Left renal cortex interstitium (tissue), 4 donors: ENCODE measurements around the gene UBR1. TPM values are rescaled to one million over a fixed set of nuclear protein-coding genes. Genes with fewer than 3 reads are reported as not detected.

Experiments used
- DNase-seq, 4 donors: peaks; one replicate each; pipeline ENCODE4 v3.0.0-alpha.2; 2013; ENCODE audit warnings: low read depth in 4 of 4, low spot score in 2 of 4, missing footprints in 1 of 4
- polyA plus RNA-seq, 4 donors: library from polyadenylated mRNA; unstranded; fragments of 120-200 nt; gene quantifications; one replicate each; pipeline ENCODE4 v1.2.1, GENCODE V29; 2013; ENCODE audit not compliant: insufficient read length in 4 of 4

Gene UBR1
- polyA plus RNA-seq, 4 donors, result 18.4 to 28.8 (median 24.0) TPM

- DNase-seq, result no peak
Measured at GRCh38 chr15:43111354-43111753, 5.5 kb upstream of the UBR1 start.

DNA sequence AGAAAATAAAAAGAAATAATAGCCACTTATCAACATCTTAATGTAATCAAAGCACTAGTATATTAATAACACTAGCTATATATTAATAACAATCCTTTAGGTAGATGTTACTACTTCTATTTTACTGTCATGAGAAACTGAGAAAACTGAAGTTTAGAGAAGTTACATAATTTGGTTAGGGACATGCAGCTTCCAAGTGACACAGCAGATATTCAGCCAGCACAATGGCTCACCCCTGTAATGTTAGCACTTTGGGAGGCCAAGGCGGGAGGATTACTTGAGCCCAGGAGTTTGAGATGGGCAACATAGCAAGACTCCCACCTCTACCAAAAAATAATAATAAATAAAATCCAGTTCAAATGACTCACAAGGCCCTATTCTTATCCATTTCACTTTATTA is 1.9 kb upstream of the UBR1 start:
- no peak for DNase-seq

DNA sequence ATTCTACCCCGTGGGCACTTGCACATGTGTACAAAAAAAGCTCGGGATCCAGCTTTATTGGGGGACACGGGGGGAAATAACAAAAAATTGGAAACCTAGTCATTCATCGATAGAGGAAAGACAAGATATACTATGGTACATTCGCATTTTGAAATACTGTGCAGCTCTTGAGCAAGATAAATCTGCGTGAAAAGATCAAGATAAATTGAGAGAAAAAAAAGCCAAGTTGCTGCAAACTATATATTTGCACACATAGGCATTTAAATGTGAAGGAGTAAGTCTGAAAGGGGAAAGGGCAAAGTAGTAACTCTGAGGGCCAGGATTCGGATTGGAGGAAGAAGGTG is 620 bp upstream of the UBR1 start:
- no peak for DNase-seq

- DNase-seq, result no peak
Measured at GRCh38 chr15:43105077-43105736, 631 bp downstream of the UBR1 start.

- no peak for DNase-seq
Measured at GRCh38 chr15:43104426-43104825, 1.4 kb downstream of the UBR1 start.

DNA sequence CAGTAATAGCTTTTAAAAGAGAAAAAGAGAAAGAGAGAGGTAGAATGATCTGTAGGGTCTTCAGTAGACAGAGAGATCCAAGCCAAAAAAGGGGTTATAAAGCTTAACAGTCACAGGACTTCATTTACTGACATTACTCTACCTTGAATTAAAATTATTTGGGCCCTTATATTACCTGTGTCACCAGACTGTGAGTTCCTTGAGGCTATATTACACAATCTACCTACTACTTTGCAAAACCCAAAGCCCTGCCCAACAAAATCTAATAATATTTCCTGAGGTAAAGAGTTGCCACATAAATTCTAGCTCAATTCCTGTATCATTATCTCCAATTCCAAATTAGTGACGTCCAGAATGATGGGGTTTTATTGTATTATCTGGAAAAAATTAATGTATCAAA is 1.9 kb downstream of the UBR1 start:
- DNase-seq, result no peak

DNA sequence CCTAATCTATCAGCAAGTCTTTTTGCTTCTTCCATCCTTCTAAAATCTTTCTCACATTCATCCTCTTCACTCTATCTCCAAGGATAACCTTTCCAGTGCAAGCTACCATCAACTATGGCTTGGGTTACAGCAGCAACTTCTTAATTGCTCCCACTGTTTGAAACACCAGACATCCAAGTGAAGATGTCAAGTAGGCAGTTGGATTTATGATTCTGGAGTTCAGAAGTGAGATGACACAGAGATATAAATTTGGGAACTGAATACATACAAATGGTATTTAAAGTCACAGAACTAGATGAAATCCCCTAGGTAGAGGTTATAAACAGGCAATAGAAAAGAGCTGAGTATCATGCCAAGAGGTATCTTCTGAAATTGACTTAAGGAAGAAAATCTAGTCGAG is 3.7 kb downstream of the UBR1 start:
- no peak for DNase-seq

DNA sequence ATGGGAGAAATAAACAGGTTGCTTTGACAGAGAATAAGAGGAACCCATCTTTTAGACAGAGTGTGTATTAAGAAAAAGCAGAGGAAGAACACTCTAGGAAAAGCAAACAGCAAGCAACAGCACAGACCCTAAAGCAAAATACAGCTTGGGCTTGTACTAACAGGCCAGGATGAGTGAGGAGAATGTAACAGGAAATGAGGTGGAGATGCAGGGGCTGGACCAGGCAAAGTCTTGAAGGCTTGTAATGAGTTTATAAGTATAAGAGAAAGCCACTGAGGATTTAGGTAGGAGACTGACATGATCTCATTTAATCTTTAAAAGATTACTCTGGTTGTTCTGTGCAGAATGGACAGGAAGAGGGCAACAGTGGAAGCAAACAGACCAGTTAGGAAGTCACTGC is 4.9 kb downstream of the UBR1 start:
- DNase-seq, result no peak

DNA sequence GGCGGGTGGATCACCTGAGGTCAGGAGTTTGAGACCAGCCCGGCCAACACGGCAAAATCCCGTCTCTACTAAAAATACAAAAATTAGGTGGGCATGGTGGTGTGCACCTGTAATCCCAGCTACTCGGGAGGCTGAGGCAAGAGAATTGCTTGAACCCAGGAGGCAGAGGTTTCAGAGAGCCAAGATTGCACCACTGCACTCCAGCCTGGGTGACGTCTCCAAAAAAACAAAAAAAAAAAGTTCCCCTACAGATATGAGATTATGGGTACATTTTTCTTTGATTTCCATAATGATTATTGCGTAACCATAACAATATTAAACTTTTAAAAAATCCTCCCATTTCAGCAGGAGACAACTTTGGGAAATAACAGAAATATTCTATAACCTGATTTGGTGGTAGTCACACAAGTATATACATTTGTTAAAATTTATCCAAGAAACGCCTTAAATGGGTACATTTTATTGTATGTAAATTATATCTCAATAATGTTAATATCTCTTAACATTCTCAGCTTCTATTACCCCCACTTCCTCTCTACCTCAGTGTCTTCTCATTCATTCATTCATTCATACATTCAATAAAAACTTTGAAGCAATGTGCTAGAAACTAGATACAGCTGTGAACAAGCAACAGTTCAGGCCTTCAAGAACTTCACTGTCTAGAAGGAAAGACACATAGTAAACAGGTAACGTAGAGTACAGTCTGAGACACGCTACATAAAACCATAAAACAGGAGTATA is 6.6 kb downstream of the UBR1 start:
- no peak for DNase-seq

GRCh38 chr15:43096411-43096810 is 9.4 kb downstream of the UBR1 start:
- no peak for DNase-seq

GRCh38 chr15:43095708-43096347 is 10.0 kb downstream of the UBR1 start:
- no peak for DNase-seq

GRCh38 chr15:43095243-43095642 is 10.6 kb downstream of the UBR1 start:
- DNase-seq, result no peak

- no peak for DNase-seq
Measured at GRCh38 chr15:43094416-43095030, 11.3 kb downstream of the UBR1 start.

- no peak for DNase-seq
Measured at GRCh38 chr15:43093026-43093425, 12.8 kb downstream of the UBR1 start.

DNA sequence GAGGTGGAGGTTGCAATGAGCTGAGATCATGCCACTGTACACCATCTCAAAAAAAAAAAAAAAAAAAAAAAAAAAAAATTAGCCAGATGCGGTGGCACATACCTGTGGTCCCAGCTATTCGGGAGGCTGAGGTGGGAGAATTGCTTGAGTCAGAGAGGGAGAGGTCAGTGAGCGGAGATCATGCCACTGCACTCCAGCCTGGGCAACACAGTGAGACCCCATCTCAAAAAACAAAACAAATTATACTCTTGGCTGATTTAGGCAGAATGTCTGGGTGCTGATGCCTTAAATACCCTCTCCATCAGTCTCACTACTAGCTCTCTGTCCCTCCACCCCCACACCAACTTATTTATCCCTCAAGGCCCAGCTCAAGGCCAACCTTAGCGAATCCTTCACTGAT is 14.0 kb downstream of the UBR1 start:
- no peak for DNase-seq

- DNase-seq, result no peak
Measured at GRCh38 chr15:43086551-43086950, 19.3 kb downstream of the UBR1 start.

- DNase-seq, result no peak
Measured at GRCh38 chr15:43085921-43086320, 19.9 kb downstream of the UBR1 start.

DNA sequence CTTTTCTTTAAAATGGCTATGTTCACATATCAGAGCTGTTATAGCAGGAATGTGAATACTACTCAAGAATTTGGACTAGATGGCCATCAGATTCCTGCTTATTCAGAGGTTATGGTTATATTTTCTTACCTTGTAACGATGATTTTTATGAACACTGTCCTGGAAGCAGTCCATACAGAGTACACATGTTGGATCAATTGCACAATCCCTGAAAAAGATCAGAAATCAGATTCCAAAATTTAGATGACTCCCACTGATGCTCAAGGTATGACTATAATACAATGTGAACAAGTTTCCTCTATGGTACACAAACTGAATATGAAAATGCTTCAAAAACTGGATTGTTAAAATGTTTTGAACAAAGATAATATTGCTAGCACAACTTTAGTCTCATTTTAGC is 23.3 kb downstream of the UBR1 start:
- DNase-seq, result no peak

DNA sequence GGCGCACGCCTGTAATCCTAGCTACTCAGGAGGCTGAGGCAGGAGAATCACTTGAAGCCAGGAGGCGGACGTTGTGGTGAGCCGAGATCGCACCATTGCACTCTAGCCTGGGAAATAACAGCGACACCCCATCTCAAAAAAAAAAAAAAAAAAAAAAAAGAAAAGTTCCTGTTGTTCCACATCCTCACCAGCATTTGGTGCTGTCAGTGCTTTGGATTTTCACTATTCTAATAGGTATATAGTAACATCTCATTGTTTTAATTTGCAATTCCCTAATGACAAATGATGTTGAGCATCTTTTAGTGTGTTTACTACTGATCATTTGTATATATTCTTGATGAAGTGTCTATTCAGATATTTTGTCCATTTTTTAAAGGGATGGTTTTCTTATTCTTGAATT is 24.6 kb downstream of the UBR1 start:
- no peak for DNase-seq

DNA sequence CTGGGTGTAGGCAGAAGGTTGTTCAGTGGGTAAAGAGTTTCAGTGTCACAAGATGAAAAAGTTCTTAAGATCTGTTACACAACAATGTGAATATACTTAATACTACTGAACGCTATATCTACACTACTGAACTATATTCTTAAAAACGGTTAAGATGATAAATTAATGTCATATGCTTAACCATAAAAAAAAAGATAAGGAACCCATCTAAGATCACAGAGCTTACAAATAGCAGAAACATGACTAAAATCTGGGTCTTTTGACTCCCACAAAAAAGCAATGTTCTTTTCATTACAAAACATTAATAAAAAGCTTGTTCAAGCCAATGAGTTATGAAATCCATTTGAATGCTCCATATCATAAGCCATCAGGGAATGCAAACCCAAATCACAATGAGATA is 34.4 kb downstream of the UBR1 start:
- DNase-seq, result no peak

DNA sequence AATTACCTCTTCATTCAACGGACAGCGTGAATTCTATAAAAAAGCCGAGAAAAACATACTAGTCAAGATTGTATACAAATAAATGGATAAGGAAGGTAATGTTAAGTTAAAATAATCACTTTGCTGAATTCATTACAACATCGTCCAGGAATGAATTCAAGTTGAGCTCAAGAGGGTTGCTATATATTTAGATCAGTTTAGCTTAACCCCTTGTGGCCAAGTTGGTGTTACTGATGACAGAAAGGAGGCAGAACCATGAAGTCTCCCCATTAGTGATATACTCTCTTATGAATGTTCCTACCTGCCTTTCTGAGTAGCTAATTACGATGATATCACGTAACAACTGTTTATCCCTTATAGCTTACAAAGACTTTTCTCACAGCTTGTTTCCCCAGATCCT is 34.9 kb downstream of the UBR1 start:
- DNase-seq, result no peak

DNA sequence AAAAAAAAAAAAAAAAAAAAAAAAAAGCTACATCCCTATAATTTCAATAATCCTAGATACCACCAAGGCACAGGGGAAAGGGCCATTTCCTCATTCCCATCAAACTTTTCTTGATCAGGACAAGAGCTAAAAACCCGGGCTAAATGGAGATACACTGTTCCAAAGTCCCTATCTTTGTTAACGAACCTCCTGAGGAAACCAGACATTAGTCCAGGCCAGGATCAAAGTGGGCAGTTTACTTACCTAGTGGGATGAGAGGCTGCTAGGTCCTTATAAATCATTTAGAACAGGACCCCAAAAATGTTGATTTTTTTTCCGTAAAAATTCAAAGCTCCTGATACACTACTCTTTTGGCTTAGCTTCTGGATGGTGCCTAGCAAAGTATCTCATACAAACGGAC is 35.6 kb downstream of the UBR1 start:
- DNase-seq, result no peak
